Esophagus squamous epithelium (tissue), 5 donors: Measurements from ENCODE around the gene SLAIN1. TPM values are rescaled to one million over a fixed set of nuclear protein-coding genes. Genes with fewer than 3 reads are reported as not detected.

ENCODE experiments used
- DNase-seq: peaks from one replicate; lab custom pipeline; 2025; lab: John Stamatoyannopoulos, UW
- H3K27ac ChIP-seq, 4 donors: fragments of 200-600 bp; sonication (generic); one replicate each; pipeline ENCODE4 v1.5.1; 2016 to 2019; ENCODE audit warnings: mild to moderate bottlenecking in 1 of 4
- H3K27me3 ChIP-seq, 4 donors: fragments of 200-600 bp; sonication (generic); 1 replicate in 3 of 4; 2 replicates in 1 of 4; pipeline versions ENCODE4 v1.5.1 to v1.6.0; 2017 to 2021; ENCODE audit warnings: antibody characterized with exemption in 1 of 4
- H3K36me3 ChIP-seq, 3 donors: fragments of 200-600 bp; sonication (generic); one replicate each; pipeline ENCODE4 v1.5.1; 2016 to 2019
- H3K4me1 ChIP-seq, 3 donors: fragments of 200-600 bp; sonication (generic); one replicate each; pipeline ENCODE4 v1.5.1; 2017 to 2019
- H3K4me3 ChIP-seq, 4 donors: fragments of 200-600 bp; sonication (generic); 1 replicate in 3 of 4; 2 replicates in 1 of 4; pipeline ENCODE4 v1.5.1; 2016 to 2019; ENCODE audit warnings: mild to moderate bottlenecking in 2 of 4, moderate library complexity in 1 of 4
- H3K9me3 ChIP-seq, 3 donors: fragments of 200-600 bp; sonication (generic); one replicate each; pipeline ENCODE4 v1.5.1; 2016 to 2019
- POLR2A ChIP-seq, 4 donors: fragments of 450-650 bp; IDR thresholded peaks; one replicate each; pipeline ENCODE4 v1.6.1; 2017; ENCODE audit warnings: antibody characterized with exemption in 4 of 4, mild to moderate bottlenecking in 4 of 4, moderate library complexity in 3 of 4
- WGBS, 2 donors: methylation state at CpG; one replicate each; pipeline ENCODE4 v1.1.5; 2018; 5-methylcytosine and 5-hydroxymethylcytosine counted together
- intact Hi-C: fragments of 100-400 bp; cut with DNase I; formaldehyde crosslinking; loops from one replicate; pipeline ENCODE4 v1.15.0; 2022
- total RNA-seq, 4 donors: library from RNA; depleted of rRNA; stranded (reverse); fragments of >200 nt; gene quantifications; one replicate each; pipeline ENCODE4 v1.1.0, GENCODE V29; 2016
- TF ChIP-seq, protein P1 (sequence below), 6 experiments: fragments of 450-650 bp in 4 of 6; fragments of 200-600 bp in 2 of 6; sonication (generic) in 2 of 6; IDR thresholded peaks; one replicate each; pipeline ENCODE4 v1.5.1; 2016 to 2019; ENCODE audit warnings: antibody characterized with exemption in 6 of 6, mild to moderate bottlenecking in 4 of 6, moderate library complexity in 4 of 6
- donor health status: DM: yes; HTN: yes; CAD: no.

SLAIN1 gene
- total RNA-seq, 4 donors from 2014 or later = 0.57 to 4.6 (median 3.1) TPM

DNA sequence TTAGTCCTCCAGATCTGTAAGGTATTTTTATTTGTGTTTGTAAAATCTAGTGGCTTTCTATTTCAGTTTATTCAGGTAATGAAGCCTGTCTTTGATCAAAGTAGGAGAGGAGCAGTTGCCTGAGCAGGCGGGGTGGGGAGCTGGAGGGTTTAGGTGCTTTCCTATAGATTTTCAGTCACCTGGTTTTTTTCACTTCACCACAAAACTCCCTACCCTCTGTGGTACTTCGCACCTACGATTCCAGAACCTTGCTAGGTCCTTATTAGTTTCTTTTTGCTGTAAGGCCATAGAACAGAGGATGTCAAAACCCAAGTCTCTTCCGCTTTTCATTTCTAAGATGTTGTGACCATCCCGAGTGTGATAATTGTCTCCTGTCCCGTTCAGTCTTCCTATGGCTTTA is 26.6 kb downstream of the SLAIN1 start:
- H3K27ac ChIP-seq = no peak overlapping the region
- no peak for DNase-seq
- H3K27me3 ChIP-seq = no peaks in the 10 kb centered on the region
- no peak for TF ChIP-seq POLR2A (IDR thresholded peaks at IDR 0.05)
- TF ChIP-seq, protein P1, sequence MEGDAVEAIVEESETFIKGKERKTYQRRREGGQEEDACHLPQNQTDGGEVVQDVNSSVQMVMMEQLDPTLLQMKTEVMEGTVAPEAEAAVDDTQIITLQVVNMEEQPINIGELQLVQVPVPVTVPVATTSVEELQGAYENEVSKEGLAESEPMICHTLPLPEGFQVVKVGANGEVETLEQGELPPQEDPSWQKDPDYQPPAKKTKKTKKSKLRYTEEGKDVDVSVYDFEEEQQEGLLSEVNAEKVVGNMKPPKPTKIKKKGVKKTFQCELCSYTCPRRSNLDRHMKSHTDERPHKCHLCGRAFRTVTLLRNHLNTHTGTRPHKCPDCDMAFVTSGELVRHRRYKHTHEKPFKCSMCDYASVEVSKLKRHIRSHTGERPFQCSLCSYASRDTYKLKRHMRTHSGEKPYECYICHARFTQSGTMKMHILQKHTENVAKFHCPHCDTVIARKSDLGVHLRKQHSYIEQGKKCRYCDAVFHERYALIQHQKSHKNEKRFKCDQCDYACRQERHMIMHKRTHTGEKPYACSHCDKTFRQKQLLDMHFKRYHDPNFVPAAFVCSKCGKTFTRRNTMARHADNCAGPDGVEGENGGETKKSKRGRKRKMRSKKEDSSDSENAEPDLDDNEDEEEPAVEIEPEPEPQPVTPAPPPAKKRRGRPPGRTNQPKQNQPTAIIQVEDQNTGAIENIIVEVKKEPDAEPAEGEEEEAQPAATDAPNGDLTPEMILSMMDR (IDR thresholded peaks at IDR 0.05) = no peak
- no peaks in the 10 kb centered on the region for H3K36me3 ChIP-seq
- H3K4me3 ChIP-seq = no peak overlapping the region
- 72 to 92% methylated on average over 6 of the region's 6 CpGs for WGBS, 2 donors
- H3K4me1 ChIP-seq = no peaks in the 10 kb centered on the region
- intact Hi-C loops = no loop called here
- H3K9me3 ChIP-seq = no peaks in the 10 kb centered on the region

DNA sequence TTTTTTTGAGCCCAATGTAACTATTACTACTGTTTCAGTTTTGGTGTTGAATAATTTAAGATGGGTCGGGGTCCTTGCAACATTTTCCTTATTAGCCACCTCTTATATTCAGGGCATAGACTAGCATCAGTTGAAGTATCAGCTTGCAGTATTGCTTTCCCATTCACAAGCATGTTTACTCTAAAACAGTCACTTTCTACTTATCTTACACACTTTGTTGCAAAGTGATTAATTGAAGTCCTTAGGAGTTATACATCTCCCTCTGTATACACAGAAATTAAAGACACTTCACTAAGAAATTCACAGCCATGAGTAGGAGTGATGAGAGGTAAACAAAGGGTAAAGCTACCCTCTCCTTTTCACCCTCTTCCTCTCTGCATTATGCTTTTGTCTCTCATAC is 27.6 kb downstream of the SLAIN1 start:
- Histone ChIP-seq H3K4me1 (no peaks in the 10 kb centered on the region), H3K27me3 (no peaks in the 10 kb centered on the region), H3K4me3 (no peak overlapping the region), H3K27ac (no peak overlapping the region), H3K9me3 (no peaks in the 10 kb centered on the region), H3K36me3 (no peaks in the 10 kb centered on the region)
- intact Hi-C loops = no loop called here
- TF ChIP-seq POLR2A (IDR thresholded peaks at IDR 0.05) = no peak
- TF ChIP-seq, protein P1 (IDR thresholded peaks at IDR 0.05) = no peak
- 44 to 59% methylated on average over 1 of the region's 1 CpG for WGBS, 2 donors
- DNase-seq = no peak

DNA sequence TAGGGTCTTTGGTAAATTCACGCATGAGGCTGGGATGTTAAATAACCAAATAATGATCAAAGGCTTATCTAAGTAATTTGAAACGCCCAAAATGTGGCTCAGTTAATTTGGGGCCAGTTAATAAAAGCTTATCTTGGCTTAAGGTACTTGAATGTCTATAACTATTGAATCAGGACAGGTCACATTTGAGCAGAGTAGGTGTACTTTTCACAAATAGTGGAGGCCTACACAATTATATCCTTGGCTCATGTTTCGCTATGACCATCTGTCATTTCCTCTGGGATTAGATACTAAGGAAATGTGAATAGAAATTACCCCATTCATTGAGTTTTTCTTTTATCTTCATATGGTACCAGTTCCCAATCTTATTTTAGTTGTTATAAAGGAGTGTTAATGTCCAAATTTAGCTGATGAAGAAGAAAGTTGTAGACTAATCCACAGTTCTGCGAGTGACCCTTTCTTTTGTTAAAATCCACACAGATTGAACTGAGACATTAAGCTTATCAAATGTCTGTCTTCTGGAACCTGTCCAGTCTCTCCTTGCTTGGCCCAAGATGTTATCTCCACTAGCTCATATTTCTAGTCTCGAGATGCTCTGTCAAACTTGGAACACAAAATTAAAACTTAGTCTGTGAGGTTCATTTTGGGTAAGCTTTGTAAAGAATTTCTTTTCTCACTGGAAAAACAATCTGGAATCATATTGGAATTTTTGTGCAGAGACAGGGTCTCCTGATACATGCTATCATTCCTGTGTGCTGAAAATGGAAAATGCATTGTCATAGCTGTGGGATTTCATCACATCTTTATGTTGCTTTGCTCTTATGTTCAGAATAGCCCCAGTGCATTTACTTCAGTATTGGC is 31.0 kb downstream of the SLAIN1 start:
- no peaks in the 10 kb centered on the region for H3K27me3 ChIP-seq
- 75 to 79% methylated on average over 5 of the region's 5 CpGs for WGBS, 2 donors
- TF ChIP-seq, protein P1 (IDR thresholded peaks at IDR 0.05) = no peak
- no peak for TF ChIP-seq POLR2A (IDR thresholded peaks at IDR 0.05)

GRCh38 chr13:77729502-77730221 is 32.2 kb downstream of the SLAIN1 start:
- no peaks in the 10 kb centered on the region for H3K36me3 ChIP-seq
- no peaks in the 10 kb centered on the region for H3K9me3 ChIP-seq
- no peaks in the 10 kb centered on the region for H3K27me3 ChIP-seq
- no peak overlapping the region for H3K27ac ChIP-seq
- intact Hi-C loops = no loop called here
- 80 to 82% methylated on average over 8 of the region's 8 CpGs for WGBS, 2 donors
- no peak overlapping the region for H3K4me3 ChIP-seq
- TF ChIP-seq, protein P1 (IDR thresholded peaks at IDR 0.05) = no peak
- no peak for TF ChIP-seq POLR2A (IDR thresholded peaks at IDR 0.05)
- H3K4me1 ChIP-seq = no peaks in the 10 kb centered on the region
- DNase-seq = no peak

More for the DNA sequence above, 31.0 kb downstream of the SLAIN1 start:
- Histone ChIP-seq H3K36me3 (no peaks in the 10 kb centered on the region), H3K4me3 (no peak overlapping the region), H3K27ac (no peak overlapping the region), H3K9me3 (no peaks in the 10 kb centered on the region), H3K4me1 (no peaks in the 10 kb centered on the region)
- no peak for DNase-seq
- intact Hi-C loops = no loop called here

- H3K4me3 ChIP-seq = no peak overlapping the region
- H3K9me3 ChIP-seq = no peaks in the 10 kb centered on the region
- H3K4me1 ChIP-seq = no peaks in the 10 kb centered on the region
- no peak for TF ChIP-seq POLR2A (IDR thresholded peaks at IDR 0.05)
- TF ChIP-seq, protein P1 (IDR thresholded peaks at IDR 0.05) = no peak
- H3K36me3 ChIP-seq = no peaks in the 10 kb centered on the region
- H3K27ac ChIP-seq = no peak overlapping the region
- H3K27me3 ChIP-seq = no peaks in the 10 kb centered on the region
- WGBS, 2 donors = 90% methylated on average over 1 of the region's 1 CpG
- intact Hi-C loops = no loop called here
- DNase-seq = no peak
Observed at GRCh38 chr13:77730572-77730971, 33.1 kb downstream of the SLAIN1 start.
